ENCODE results near the gene IRAK2. TPM values are rescaled to one million over a fixed set of nuclear protein-coding genes. Genes with fewer than 3 reads are reported as not detected.

IRAK2 gene
- total RNA-seq, 1 experiment from 2014 or later: 0.61 TPM

DNA sequence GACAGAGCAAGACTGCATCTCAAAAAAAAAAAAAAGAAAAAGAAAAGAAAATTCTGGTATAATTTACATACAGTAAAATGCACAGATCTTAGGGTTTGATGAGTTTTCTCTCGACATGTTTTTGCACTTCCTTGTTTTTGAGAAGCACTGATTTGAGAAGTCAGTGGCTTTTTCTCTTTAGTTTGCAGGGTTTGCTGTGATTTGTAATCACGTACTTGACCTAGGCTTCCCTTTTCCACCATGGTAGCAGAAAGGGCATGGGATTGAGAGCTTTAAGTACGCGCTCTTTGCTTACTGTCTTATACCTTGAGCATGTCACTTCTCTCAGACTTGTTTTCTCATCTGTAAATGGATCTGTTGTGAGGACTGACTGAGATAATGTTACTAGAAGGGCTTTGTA lies 19.0 kb upstream of the IRAK2 start:
- Histone ChIP-seq H3K27me3 (ENCODE audit: insufficient read depth, low read length) (no peaks in the 10 kb centered on the region), H3T11ph (ENCODE audit: low read length) (no peak overlapping the region), H4K91ac (ENCODE audit: insufficient read length, low read depth, low read length) (no peak overlapping the region), H2AFZ (ENCODE audit: low read length) (no peak overlapping the region), H3K23me2 (ENCODE audit: insufficient read length, low read depth, low read length, poor library complexity, severe bottlenecking) (peaks cover 3% of the 10 kb centered on the region), H2BK15ac (ENCODE audit: low read depth, low read length) (no peak overlapping the region), H3K4ac (ENCODE audit: low read depth, low read length) (no peak overlapping the region), H3K4me2 (ENCODE audit: insufficient read depth, insufficient read length, low read length) (no peak overlapping the region), H3K56ac (ENCODE audit: insufficient read length, low read depth, low read length) (no peak overlapping the region), H2BK5ac (ENCODE audit: insufficient read length, low read length) (no peak overlapping the region), H2AK5ac (ENCODE audit: insufficient read length, low read length) (no peak overlapping the region), H3K9me3 (ENCODE audit: control insufficient read depth, low read depth, low read length) (no peaks in the 10 kb centered on the region), H3K23ac (ENCODE audit: insufficient read length, low read depth, low read length) (no peak overlapping the region), H4K5ac (ENCODE audit: insufficient read length, low read depth, low read length) (no peak overlapping the region), H4K20me1 (ENCODE audit: control insufficient read depth, insufficient read depth, insufficient read length) (no peaks in the 10 kb centered on the region), H4K8ac (replicated peaks; ENCODE audit: insufficient read length, low read depth, low read length) (no peak overlapping the region), H3K4me1 (ENCODE audit: insufficient read depth, low read length) (peaks cover 2% of the 10 kb centered on the region; the same call in 1 of the 2 replicates), H3K79me2 (ENCODE audit: insufficient read depth, low read length) (peaks cover 10% of the 10 kb centered on the region; the same call in 1 of the 2 replicates), H2BK120ac (ENCODE audit: low read depth, low read length, poor library complexity, severe bottlenecking) (no peak overlapping the region), H3K27ac (ENCODE audit: insufficient read length, low read depth, low read length) (no peak overlapping the region), H2BK20ac (ENCODE audit: low read depth, low read length, poor library complexity, severe bottlenecking) (no peak overlapping the region), H3K79me1 (ENCODE audit: insufficient read depth, low read depth, low read length, poor library complexity, severe bottlenecking) (peaks cover 8% of the 10 kb centered on the region), H2BK12ac (ENCODE audit: insufficient read length, low read depth, low read length) (no peak overlapping the region), H3K9ac (ENCODE audit: extremely low read depth, insufficient read length, low read length) (no peak overlapping the region), H3K14ac (ENCODE audit: insufficient read depth, low read length) (no peak overlapping the region), H3K18ac (ENCODE audit: insufficient read length, low read depth, low read length) (no peak overlapping the region)
- H3K27ac Mint-ChIP-seq: peak overlapping the region in 1 of 3 experiments; percentile 8; a peak in 2 of 7 replicates
- H3K36me3 Mint-ChIP-seq (ENCODE audit: insufficient read depth in 1 of 3, low read depth in 3 of 3): peaks cover 24 to 56% (median 51%) of the 10 kb centered on the region in 3 experiments
- no peak for DNase-seq
- TF ChIP-seq, protein P1, sequence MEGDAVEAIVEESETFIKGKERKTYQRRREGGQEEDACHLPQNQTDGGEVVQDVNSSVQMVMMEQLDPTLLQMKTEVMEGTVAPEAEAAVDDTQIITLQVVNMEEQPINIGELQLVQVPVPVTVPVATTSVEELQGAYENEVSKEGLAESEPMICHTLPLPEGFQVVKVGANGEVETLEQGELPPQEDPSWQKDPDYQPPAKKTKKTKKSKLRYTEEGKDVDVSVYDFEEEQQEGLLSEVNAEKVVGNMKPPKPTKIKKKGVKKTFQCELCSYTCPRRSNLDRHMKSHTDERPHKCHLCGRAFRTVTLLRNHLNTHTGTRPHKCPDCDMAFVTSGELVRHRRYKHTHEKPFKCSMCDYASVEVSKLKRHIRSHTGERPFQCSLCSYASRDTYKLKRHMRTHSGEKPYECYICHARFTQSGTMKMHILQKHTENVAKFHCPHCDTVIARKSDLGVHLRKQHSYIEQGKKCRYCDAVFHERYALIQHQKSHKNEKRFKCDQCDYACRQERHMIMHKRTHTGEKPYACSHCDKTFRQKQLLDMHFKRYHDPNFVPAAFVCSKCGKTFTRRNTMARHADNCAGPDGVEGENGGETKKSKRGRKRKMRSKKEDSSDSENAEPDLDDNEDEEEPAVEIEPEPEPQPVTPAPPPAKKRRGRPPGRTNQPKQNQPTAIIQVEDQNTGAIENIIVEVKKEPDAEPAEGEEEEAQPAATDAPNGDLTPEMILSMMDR (conservative IDR thresholded peaks at IDR 0.05): no peak
- WGBS (ENCODE audit: extremely low coverage, insufficient read length, low lambda C conversion rate): no CpG with 5 or more reads among the region's 4 CpGs
- peaks cover 13 to 16% of the 10 kb centered on the region in 2 experiments for H3K4me1 Mint-ChIP-seq
- no peak overlapping the region for H3K4me3 Mint-ChIP-seq
- no peaks in the 10 kb centered on the region; a peak in 2 of 5 replicates for H3K9me3 Mint-ChIP-seq
- no peaks in the 10 kb centered on the region for H3K27me3 Mint-ChIP-seq (ENCODE audit: low read depth)

All from H9 (cell line).